ENCODE results near the gene PURA.
A peak's percentile ranks its signal among the peaks of the same experiment; 100 is the strongest.

Gene PURA

GRCh38 chr5:140159014-140159927 is 45.4 kb downstream of the PURA start:
- no peak for DNase-seq (ENCODE audit: low read depth in 2 of 2)

GRCh38 chr5:140162275-140162674 is 48.4 kb downstream of the PURA start:
- no peak for DNase-seq (ENCODE audit: low read depth in 2 of 2)

GRCh38 chr5:140162781-140163180 is 48.9 kb downstream of the PURA start:
- no peak for DNase-seq (ENCODE audit: low read depth in 2 of 2)

- DNase-seq (ENCODE audit: low read depth in 2 of 2): no peak
Observed at GRCh38 chr5:140165101-140165922, 51.4 kb downstream of the PURA start.

- DNase-seq (ENCODE audit: low read depth in 2 of 2): no peak
Observed at GRCh38 chr5:140165923-140166270, 52.0 kb downstream of the PURA start.

- no peak for DNase-seq (ENCODE audit: low read depth in 2 of 2)
Observed at GRCh38 chr5:140166911-140167310, 53.0 kb downstream of the PURA start.

- DNase-seq (ENCODE audit: low read depth in 2 of 2): no peak
Observed at GRCh38 chr5:140168371-140168770, 54.5 kb downstream of the PURA start.

GRCh38 chr5:140169410-140169809 is 55.5 kb downstream of the PURA start:
- DNase-seq (ENCODE audit: low read depth in 2 of 2): no peak

- DNase-seq (ENCODE audit: low read depth in 2 of 2): no peak
Observed at GRCh38 chr5:140172483-140172882, 58.6 kb downstream of the PURA start.

- no peak for DNase-seq (ENCODE audit: low read depth in 2 of 2)
Observed at GRCh38 chr5:140174014-140174413, 60.1 kb downstream of the PURA start.

- DNase-seq (ENCODE audit: low read depth in 2 of 2): peak; percentile 90 to 92
Observed at GRCh38 chr5:140174465-140175366, 60.8 kb downstream of the PURA start, which contains the start of gene CYSTM1. Gene CYSTM1 (plus strand): TSS chr5:140175188. CDS start chr5:140194466, 19,278 bp downstream.
